Measurements from ENCODE around the gene PPP4R2.

The PPP4R2 gene

GRCh38 chr3:73069775-73070444, 73.3 kb downstream of the PPP4R2 start:
- Histone ChIP-seq H3K4me1 (ENCODE audit: control insufficient read depth, insufficient read depth, low read depth, low read length) (peaks cover 2% of the 10 kb centered on the region), H2BK15ac (ENCODE audit: low read depth, poor library complexity, severe bottlenecking) (no peak overlapping the region), H3K27me3 (ENCODE audit: control insufficient read depth in 1 of 2, insufficient read depth in 1 of 2, low read length in 2 of 2) (no peaks in the 10 kb centered on the region), H2BK12ac (ENCODE audit: low read length in 2 of 2) (no peak overlapping the region), H3K9me3 (ENCODE audit: control insufficient read depth, low read length) (no peaks in the 10 kb centered on the region), H3K27ac (ENCODE audit: low read length, poor library complexity, severe bottlenecking) (no peak overlapping the region), H3K23ac (ENCODE audit: low read length in 2 of 2) (no peak overlapping the region), H2BK5ac (ENCODE audit: low read depth, low read length, poor library complexity, severe bottlenecking) (no peak overlapping the region), H2AK5ac (ENCODE audit: low read length, severe bottlenecking) (no peak overlapping the region), H3K18ac (ENCODE audit: low read depth in 1 of 2, low read length in 2 of 2) (no peak overlapping the region), H3K79me1 (replicated peaks; ENCODE audit: low read length, poor library complexity, severe bottlenecking) (peaks cover 1% of the 10 kb centered on the region), H3K36me3 (ENCODE audit: control insufficient read depth in 1 of 2, insufficient read depth in 2 of 2, low read depth in 1 of 2, low read length in 2 of 2) (peaks cover 0 to 28% of the 10 kb centered on the region in 2 experiments), H2BK120ac (ENCODE audit: low read depth, low read length) (no peak overlapping the region), H4K91ac (ENCODE audit: low read length) (no peak overlapping the region), H3K4ac (ENCODE audit: low read depth in 1 of 2, low read length in 2 of 2) (no peak overlapping the region), H4K8ac (ENCODE audit: low read length) (no peak overlapping the region), H2AFZ (ENCODE audit: low read depth, low read length) (no peak overlapping the region), H3K4me2 (ENCODE audit: low read length, poor library complexity, severe bottlenecking) (no peak overlapping the region), H3K4me3 (ENCODE audit: insufficient read depth in 1 of 2, low read depth in 1 of 2, low read length in 2 of 2) (no peak overlapping the region), H3K9ac (ENCODE audit: low read length) (no peak overlapping the region), H3K14ac (ENCODE audit: low read length in 2 of 2) (no peak overlapping the region)
- 91% methylated on average over 11 of the region's 14 CpGs for WGBS
- no peak for DNase-seq

GRCh38 chr3:73070675-73071575, 74.3 kb downstream of the PPP4R2 start:
- Histone ChIP-seq H2BK5ac (ENCODE audit: low read depth, low read length, poor library complexity, severe bottlenecking) (no peak overlapping the region), H3K23ac (ENCODE audit: low read length in 2 of 2) (no peak overlapping the region), H2AFZ (ENCODE audit: low read depth, low read length) (no peak overlapping the region), H3K18ac (ENCODE audit: low read depth in 1 of 2, low read length in 2 of 2) (peak overlapping the region in 1 of 2 experiments; percentile 32), H3K27me3 (ENCODE audit: control insufficient read depth in 1 of 2, insufficient read depth in 1 of 2, low read length in 2 of 2) (no peaks in the 10 kb centered on the region), H2AK5ac (ENCODE audit: low read length, severe bottlenecking) (no peak overlapping the region), H3K36me3 (ENCODE audit: control insufficient read depth in 1 of 2, insufficient read depth in 2 of 2, low read depth in 1 of 2, low read length in 2 of 2) (peaks cover 0 to 17% of the 10 kb centered on the region in 2 experiments), H3K4me2 (ENCODE audit: low read length, poor library complexity, severe bottlenecking) (no peak overlapping the region), H4K91ac (ENCODE audit: low read length) (no peak overlapping the region), H3K4ac (ENCODE audit: low read depth in 1 of 2, low read length in 2 of 2) (peak overlapping the region in 1 of 2 experiments; percentile 20), H3K9me3 (ENCODE audit: control insufficient read depth, low read length) (no peaks in the 10 kb centered on the region), H3K27ac (ENCODE audit: low read length, poor library complexity, severe bottlenecking) (peak overlapping the region; percentile 19), H3K4me1 (ENCODE audit: control insufficient read depth, insufficient read depth, low read depth, low read length) (peaks cover 2% of the 10 kb centered on the region), H2BK12ac (ENCODE audit: low read length in 2 of 2) (no peak overlapping the region), H2BK15ac (ENCODE audit: low read depth, poor library complexity, severe bottlenecking) (no peak overlapping the region), H3K4me3 (ENCODE audit: insufficient read depth in 1 of 2, low read depth in 1 of 2, low read length in 2 of 2) (no peak overlapping the region), H2BK120ac (ENCODE audit: low read depth, low read length) (no peak overlapping the region), H3K9ac (ENCODE audit: low read length) (peak overlapping the region; percentile 53), H3K14ac (ENCODE audit: low read length in 2 of 2) (no peak overlapping the region), H3K79me1 (replicated peaks; ENCODE audit: low read length, poor library complexity, severe bottlenecking) (peaks cover 1% of the 10 kb centered on the region), H4K8ac (ENCODE audit: low read length) (peak overlapping the region; percentile 29)
- peak; percentile 75 for DNase-seq
- 54% methylated on average over 4 of the region's 6 CpGs for WGBS

GRCh38 chr3:73071952-73072351, 75.3 kb downstream of the PPP4R2 start:
- H3K79me1 ChIP-seq (replicated peaks; ENCODE audit: low read length, poor library complexity, severe bottlenecking), result peaks cover 1% of the 10 kb centered on the region
- no peak overlapping the region for H3K4me2 ChIP-seq (ENCODE audit: low read length, poor library complexity, severe bottlenecking)
- no peak for DNase-seq
- no peak overlapping the region for H3K27ac ChIP-seq (ENCODE audit: low read length, poor library complexity, severe bottlenecking)
- H3K36me3 ChIP-seq (ENCODE audit: control insufficient read depth in 1 of 2, insufficient read depth in 2 of 2, low read depth in 1 of 2, low read length in 2 of 2), result peaks cover 0 to 10% of the 10 kb centered on the region in 2 experiments
- no peak overlapping the region for H4K8ac ChIP-seq (ENCODE audit: low read length)
- 100% methylated on average over 1 of the region's 1 CpG for WGBS
- no peak overlapping the region for H2BK15ac ChIP-seq (ENCODE audit: low read depth, poor library complexity, severe bottlenecking)
- no peaks in the 10 kb centered on the region for H3K9me3 ChIP-seq (ENCODE audit: control insufficient read depth, low read length)
- no peak overlapping the region for H3K4ac ChIP-seq (ENCODE audit: low read depth in 1 of 2, low read length in 2 of 2)
- no peak overlapping the region for H2BK5ac ChIP-seq (ENCODE audit: low read depth, low read length, poor library complexity, severe bottlenecking)
- H2AFZ ChIP-seq (ENCODE audit: low read depth, low read length), result no peak overlapping the region
- H3K4me1 ChIP-seq (ENCODE audit: control insufficient read depth, insufficient read depth, low read depth, low read length), result peaks cover 2% of the 10 kb centered on the region
- no peak overlapping the region for H3K23ac ChIP-seq (ENCODE audit: low read length in 2 of 2)
- H3K27me3 ChIP-seq (ENCODE audit: control insufficient read depth in 1 of 2, insufficient read depth in 1 of 2, low read length in 2 of 2), result no peaks in the 10 kb centered on the region
- no peak overlapping the region for H3K18ac ChIP-seq (ENCODE audit: low read depth in 1 of 2, low read length in 2 of 2)
- H2AK5ac ChIP-seq (ENCODE audit: low read length, severe bottlenecking), result no peak overlapping the region
- H2BK120ac ChIP-seq (ENCODE audit: low read depth, low read length), result no peak overlapping the region
- H3K9ac ChIP-seq (ENCODE audit: low read length), result no peak overlapping the region
- no peak overlapping the region for H4K91ac ChIP-seq (ENCODE audit: low read length)
- no peak overlapping the region for H3K14ac ChIP-seq (ENCODE audit: low read length in 2 of 2)
- H3K4me3 ChIP-seq (ENCODE audit: insufficient read depth in 1 of 2, low read depth in 1 of 2, low read length in 2 of 2), result no peak overlapping the region
- no peak overlapping the region for H2BK12ac ChIP-seq (ENCODE audit: low read length in 2 of 2)

- H3K23ac ChIP-seq (ENCODE audit: low read length in 2 of 2), result no peak overlapping the region
- no peak overlapping the region for H2AFZ ChIP-seq (ENCODE audit: low read depth, low read length)
- no peak overlapping the region for H3K18ac ChIP-seq (ENCODE audit: low read depth in 1 of 2, low read length in 2 of 2)
Measured at GRCh38 chr3:73072634-73073033, 76.0 kb downstream of the PPP4R2 start.

More at GRCh38 chr3:73072634-73073033, 76.0 kb downstream of the PPP4R2 start:
- WGBS, result 100% methylated on average over 1 of the region's 1 CpG
- H4K8ac ChIP-seq (ENCODE audit: low read length), result no peak overlapping the region
- no peak overlapping the region for H2BK15ac ChIP-seq (ENCODE audit: low read depth, poor library complexity, severe bottlenecking)
- no peak for DNase-seq
- no peak overlapping the region for H3K27ac ChIP-seq (ENCODE audit: low read length, poor library complexity, severe bottlenecking)
- no peak overlapping the region for H2BK5ac ChIP-seq (ENCODE audit: low read depth, low read length, poor library complexity, severe bottlenecking)
- H3K36me3 ChIP-seq (ENCODE audit: control insufficient read depth in 1 of 2, insufficient read depth in 2 of 2, low read depth in 1 of 2, low read length in 2 of 2), result peaks cover 0 to 6% of the 10 kb centered on the region in 2 experiments
- H3K4me1 ChIP-seq (ENCODE audit: control insufficient read depth, insufficient read depth, low read depth, low read length), result peaks cover 2% of the 10 kb centered on the region
- no peak overlapping the region for H2AK5ac ChIP-seq (ENCODE audit: low read length, severe bottlenecking)
- no peaks in the 10 kb centered on the region for H3K27me3 ChIP-seq (ENCODE audit: control insufficient read depth in 1 of 2, insufficient read depth in 1 of 2, low read length in 2 of 2)
- H2BK12ac ChIP-seq (ENCODE audit: low read length in 2 of 2), result no peak overlapping the region
- no peak overlapping the region for H3K4ac ChIP-seq (ENCODE audit: low read depth in 1 of 2, low read length in 2 of 2)
- H3K4me2 ChIP-seq (ENCODE audit: low read length, poor library complexity, severe bottlenecking), result no peak overlapping the region
- no peak overlapping the region for H3K4me3 ChIP-seq (ENCODE audit: insufficient read depth in 1 of 2, low read depth in 1 of 2, low read length in 2 of 2)
- no peak overlapping the region for H4K91ac ChIP-seq (ENCODE audit: low read length)
- H3K79me1 ChIP-seq (replicated peaks; ENCODE audit: low read length, poor library complexity, severe bottlenecking), result peaks cover 1% of the 10 kb centered on the region
- no peak overlapping the region for H3K9ac ChIP-seq (ENCODE audit: low read length)
- no peaks in the 10 kb centered on the region for H3K9me3 ChIP-seq (ENCODE audit: control insufficient read depth, low read length)
- no peak overlapping the region for H2BK120ac ChIP-seq (ENCODE audit: low read depth, low read length)
- no peak overlapping the region for H3K14ac ChIP-seq (ENCODE audit: low read length in 2 of 2)

Data from mesenchymal stem cell (in vitro differentiated cells and primary cell).